ENCODE measurements around the gene USP54.

GRCh38 chr10:73494213-73494612 is 96.9 kb downstream of the USP54 start:
- TF ChIP-seq CTCF (IDR thresholded peaks at IDR 0.05) = no peak
- no peak for TF ChIP-seq POLR2A (IDR thresholded peaks at IDR 0.05)

All from ovary (tissue), 3 donors.